H9 (cell line): ENCODE measurements around the gene PLXNA2. TPM values are rescaled to one million over a fixed set of nuclear protein-coding genes. Genes with fewer than 3 reads are reported as not detected.

Experiments used
- DNase-seq: peaks from one replicate; pipeline ENCODE4 v3.0.0-alpha.2; 2017
- H2AFZ ChIP-seq: one replicate; pipeline ENCODE4 v1.6.1; 2013; ENCODE audit warnings: mild to moderate bottlenecking, low read length, control low read depth, moderate library complexity
- H2AK5ac ChIP-seq: 2 replicates; pipeline ENCODE4 v1.6.1; 2013; ENCODE audit warnings: low read length, control low read depth, mixed read lengths; ENCODE audit not compliant: insufficient read length
- H2BK120ac ChIP-seq: one replicate; pipeline ENCODE4 v1.6.1; 2013; ENCODE audit warnings: low read depth, mild to moderate bottlenecking, low read length, control low read depth, inconsistent platforms; ENCODE audit not compliant: poor library complexity, severe bottlenecking
- H2BK12ac ChIP-seq: 2 replicates; pipeline ENCODE4 v1.6.1; 2013; ENCODE audit warnings: low read length, control low read depth, mixed read lengths, low read depth; ENCODE audit not compliant: insufficient read length
- H2BK15ac ChIP-seq: 2 replicates; pipeline ENCODE4 v1.6.1; 2013; ENCODE audit warnings: low read depth, low read length, control low read depth
- H2BK20ac ChIP-seq: one replicate; pipeline ENCODE4 v1.6.1; 2013; ENCODE audit warnings: low read depth, mild to moderate bottlenecking, low read length, control low read depth, inconsistent platforms; ENCODE audit not compliant: poor library complexity, severe bottlenecking
- H2BK5ac ChIP-seq: 2 replicates; pipeline ENCODE4 v1.6.1; 2013; ENCODE audit warnings: low read length, control low read depth, mixed read lengths; ENCODE audit not compliant: insufficient read length
- H3K14ac ChIP-seq: 2 replicates; pipeline ENCODE4 v1.6.1; 2013; ENCODE audit warnings: low read length, control low read depth; ENCODE audit not compliant: insufficient read depth
- H3K18ac ChIP-seq: 2 replicates; pipeline ENCODE4 v1.6.1; 2013; ENCODE audit warnings: low read depth, mild to moderate bottlenecking, mixed read lengths, low read length, control low read depth; ENCODE audit not compliant: insufficient read length
- H3K23ac ChIP-seq: 2 replicates; pipeline ENCODE4 v1.6.1; 2013; ENCODE audit warnings: low read length, control low read depth, mixed read lengths, low read depth; ENCODE audit not compliant: insufficient read length
- H3K23me2 ChIP-seq: 2 replicates; pipeline ENCODE4 v1.6.1; 2013; ENCODE audit warnings: low read depth, mild to moderate bottlenecking, mixed read lengths, low read length, control low read depth; ENCODE audit not compliant: insufficient read length, poor library complexity, severe bottlenecking
- H3K27ac ChIP-seq: 2 replicates; pipeline ENCODE4 v1.5.1; 2013; ENCODE audit warnings: low read length, control low read depth, mixed read lengths, low read depth; ENCODE audit not compliant: insufficient read length
- H3K27me3 ChIP-seq: 2 replicates; pipeline ENCODE4 v1.6.1; 2013; ENCODE audit warnings: low read length, control low read depth, inconsistent platforms; ENCODE audit not compliant: insufficient read depth
- H3K4ac ChIP-seq: 2 replicates; pipeline ENCODE4 v1.6.1; 2013; ENCODE audit warnings: low read depth, mild to moderate bottlenecking, control low read depth, inconsistent platforms, low read length, moderate library complexity
- H3K4me1 ChIP-seq: 2 replicates; pipeline ENCODE4 v1.6.1; 2013; ENCODE audit warnings: low read length, control low read depth, inconsistent platforms; ENCODE audit not compliant: insufficient read depth
- H3K4me2 ChIP-seq: 2 replicates; pipeline ENCODE4 v1.6.1; 2013; ENCODE audit warnings: low read length, control low read depth, mixed read lengths; ENCODE audit not compliant: insufficient read length, insufficient read depth
- H3K56ac ChIP-seq: 2 replicates; pipeline ENCODE4 v1.6.1; 2013; ENCODE audit warnings: low read depth, mild to moderate bottlenecking, mixed read lengths, low read length, control low read depth; ENCODE audit not compliant: insufficient read length
- H3K79me1 ChIP-seq: 2 replicates; pipeline ENCODE4 v1.6.1; 2013; ENCODE audit warnings: low read depth, mild to moderate bottlenecking, moderate library complexity, low read length, control low read depth, inconsistent platforms; ENCODE audit not compliant: insufficient read depth, poor library complexity, severe bottlenecking
- H3K79me2 ChIP-seq: 2 replicates; pipeline ENCODE4 v1.6.1; 2013; ENCODE audit warnings: low read length, control low read depth, inconsistent platforms; ENCODE audit not compliant: insufficient read depth
- H3K9ac ChIP-seq: 2 replicates; pipeline ENCODE4 v1.6.1; 2013; ENCODE audit warnings: low read length, control low read depth, mixed read lengths; ENCODE audit not compliant: insufficient read length; ENCODE audit errors: extremely low read depth
- H3K9me3 ChIP-seq: one replicate; pipeline ENCODE4 v1.6.1; 2013; ENCODE audit warnings: low read depth, low read length, inconsistent platforms; ENCODE audit not compliant: control insufficient read depth
- H3T11ph ChIP-seq: one replicate; pipeline ENCODE4 v1.6.1; 2013; ENCODE audit warnings: mild to moderate bottlenecking, low read length, control low read depth, inconsistent platforms
- H4K20me1 ChIP-seq: one replicate; pipeline ENCODE4 v1.6.1; 2013; ENCODE audit not compliant: control insufficient read depth, insufficient read length, insufficient read depth
- H4K5ac ChIP-seq: 2 replicates; pipeline ENCODE4 v1.6.1; 2013; ENCODE audit warnings: low read depth, mild to moderate bottlenecking, mixed read lengths, low read length, control low read depth; ENCODE audit not compliant: insufficient read length
- H4K8ac ChIP-seq: replicated peaks from 2 replicates; pipeline ENCODE4 v1.6.1; 2013; ENCODE audit warnings: low read length, control low read depth, mixed read lengths, low read depth; ENCODE audit not compliant: insufficient read length
- H4K91ac ChIP-seq: 2 replicates; pipeline ENCODE4 v1.6.1; 2013; ENCODE audit warnings: low read depth, mild to moderate bottlenecking, moderate library complexity, mixed read lengths, low read length, control low read depth; ENCODE audit not compliant: insufficient read length
- H3K27ac Mint-ChIP-seq, 3 experiments: 2 replicates in 2 of 3; 3 replicates in 1 of 3; pipeline ENCODE4 v1.8.0; 2020 to 2021; ENCODE audit warnings: mixed read lengths in 3 of 3, mild to moderate bottlenecking in 1 of 3, moderate library complexity in 1 of 3
- H3K27me3 Mint-ChIP-seq: 2 replicates; pipeline ENCODE4 v1.8.0; 2021; ENCODE audit warnings: low read depth, mild to moderate bottlenecking, moderate library complexity, mixed read lengths
- H3K36me3 Mint-ChIP-seq, 3 experiments: 2 replicates in 2 of 3; 3 replicates in 1 of 3; pipeline ENCODE4 v1.8.0; 2020 to 2021; ENCODE audit warnings: low read depth in 3 of 3, mixed read lengths in 3 of 3; ENCODE audit not compliant: insufficient read depth in 1 of 3
- H3K4me1 Mint-ChIP-seq, 2 experiments: 2 replicates each; pipeline ENCODE4 v1.8.0; 2020; ENCODE audit warnings: mixed read lengths in 2 of 2
- H3K4me3 Mint-ChIP-seq, 2 experiments: 2 replicates in 1 of 2; 3 replicates in 1 of 2; pipeline ENCODE4 v1.8.0; 2020 to 2021; ENCODE audit warnings: mild to moderate bottlenecking in 2 of 2, mixed read lengths in 2 of 2, moderate library complexity in 1 of 2
- H3K9me3 Mint-ChIP-seq, 2 experiments: 2 replicates in 1 of 2; 3 replicates in 1 of 2; pipeline ENCODE4 v1.8.0; 2020; ENCODE audit warnings: mild to moderate bottlenecking in 2 of 2, mixed read lengths in 2 of 2, moderate library complexity in 1 of 2
- WGBS: extraction: QIAGEN DNeasy Blood & Tissue Kit; methylation state at CpG from one replicate; pipeline ENCODE4 v1.1.7; 2013; ENCODE audit warnings: missing lambda C conversion rate, low lambda C conversion rate, mixed read lengths; ENCODE audit not compliant: insufficient read length; ENCODE audit errors: extremely low coverage; 5-methylcytosine and 5-hydroxymethylcytosine counted together
- total RNA-seq: library from RNA; stranded (reverse); gene quantifications from 2 replicates; pipeline ENCODE4 v1.2.1, GENCODE V29; 2021
- TF ChIP-seq, protein P1 (sequence below): fragments of 200-600 bp; sonication (generic); conservative IDR thresholded peaks from 3 replicates; pipeline ENCODE4 v1.8.0; 2021; ENCODE audit warnings: antibody characterized with exemption, mild to moderate bottlenecking

PLXNA2 gene
- total RNA-seq, 1 experiment from 2014 or later, result 0.57 TPM

DNA sequence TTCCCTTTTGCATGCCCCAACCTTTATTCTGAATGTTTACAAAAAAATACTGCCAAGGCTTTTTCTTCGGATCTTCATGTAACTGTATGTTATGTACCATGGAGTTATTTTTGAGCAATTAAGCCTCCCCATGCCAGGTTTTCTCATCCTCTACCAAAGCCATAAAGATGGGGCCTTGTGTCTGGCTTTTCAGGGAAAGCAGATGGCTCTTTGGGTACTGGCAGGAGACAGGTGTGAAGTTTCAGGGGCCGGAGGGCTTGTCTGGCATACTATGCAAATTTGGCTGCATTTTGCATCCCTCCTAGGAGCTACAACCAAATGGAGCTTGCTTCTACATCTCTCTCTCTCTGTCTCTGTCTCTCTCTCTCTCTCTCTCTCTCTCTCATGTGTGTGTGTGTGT, 28.1 kb upstream of the PLXNA2 start:
- no peaks in the 10 kb centered on the region for H3K79me2 ChIP-seq
- no peaks in the 10 kb centered on the region for H4K20me1 ChIP-seq
- no CpG with 5 or more reads among the region's 2 CpGs for WGBS
- H3K4ac ChIP-seq, result no peak overlapping the region
- no peak overlapping the region for H3K4me3 Mint-ChIP-seq
- H3K23ac ChIP-seq, result no peak overlapping the region
- H2BK20ac ChIP-seq, result no peak overlapping the region
- peaks cover 21 to 34% of the 10 kb centered on the region in 2 experiments for H3K4me1 Mint-ChIP-seq
- H3K36me3 Mint-ChIP-seq, result no peaks in the 10 kb centered on the region
- no peak overlapping the region for H3K27ac ChIP-seq
- H3T11ph ChIP-seq, result no peak overlapping the region
- no peak overlapping the region for H2AK5ac ChIP-seq
- no peaks in the 10 kb centered on the region for H3K79me1 ChIP-seq
- H3K9ac ChIP-seq, result no peak overlapping the region
- H2BK15ac ChIP-seq, result no peak overlapping the region
- H3K27me3 Mint-ChIP-seq, result peaks cover 16% of the 10 kb centered on the region
- H2AFZ ChIP-seq, result no peak overlapping the region
- no peaks in the 10 kb centered on the region for H3K9me3 Mint-ChIP-seq
- H4K91ac ChIP-seq, result no peak overlapping the region
- H3K4me1 ChIP-seq, result 0 out of 2 replicates have a peak, but pooled peaks cover 4% of the 10 kb centered on the region
- H4K8ac ChIP-seq, result no peak overlapping the region
- no peak overlapping the region for H3K27ac Mint-ChIP-seq
- TF ChIP-seq, protein P1, sequence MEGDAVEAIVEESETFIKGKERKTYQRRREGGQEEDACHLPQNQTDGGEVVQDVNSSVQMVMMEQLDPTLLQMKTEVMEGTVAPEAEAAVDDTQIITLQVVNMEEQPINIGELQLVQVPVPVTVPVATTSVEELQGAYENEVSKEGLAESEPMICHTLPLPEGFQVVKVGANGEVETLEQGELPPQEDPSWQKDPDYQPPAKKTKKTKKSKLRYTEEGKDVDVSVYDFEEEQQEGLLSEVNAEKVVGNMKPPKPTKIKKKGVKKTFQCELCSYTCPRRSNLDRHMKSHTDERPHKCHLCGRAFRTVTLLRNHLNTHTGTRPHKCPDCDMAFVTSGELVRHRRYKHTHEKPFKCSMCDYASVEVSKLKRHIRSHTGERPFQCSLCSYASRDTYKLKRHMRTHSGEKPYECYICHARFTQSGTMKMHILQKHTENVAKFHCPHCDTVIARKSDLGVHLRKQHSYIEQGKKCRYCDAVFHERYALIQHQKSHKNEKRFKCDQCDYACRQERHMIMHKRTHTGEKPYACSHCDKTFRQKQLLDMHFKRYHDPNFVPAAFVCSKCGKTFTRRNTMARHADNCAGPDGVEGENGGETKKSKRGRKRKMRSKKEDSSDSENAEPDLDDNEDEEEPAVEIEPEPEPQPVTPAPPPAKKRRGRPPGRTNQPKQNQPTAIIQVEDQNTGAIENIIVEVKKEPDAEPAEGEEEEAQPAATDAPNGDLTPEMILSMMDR, result no peak
- H3K56ac ChIP-seq, result no peak overlapping the region
- no peaks in the 10 kb centered on the region for H3K27me3 ChIP-seq
- H2BK120ac ChIP-seq, result no peak overlapping the region
- H3K4me2 ChIP-seq, result no peak overlapping the region
- no peak overlapping the region for H4K5ac ChIP-seq
- H3K9me3 ChIP-seq, result no peaks in the 10 kb centered on the region
- no peak overlapping the region for H2BK12ac ChIP-seq
- H3K23me2 ChIP-seq, result no peaks in the 10 kb centered on the region
- no peak overlapping the region for H2BK5ac ChIP-seq
- no peak for DNase-seq
- H3K14ac ChIP-seq, result no peak overlapping the region
- no peak overlapping the region for H3K18ac ChIP-seq
